ENCODE results near the gene DNAJB8. TPM values are rescaled to one million over a fixed set of nuclear protein-coding genes. Genes with fewer than 3 reads are reported as not detected.

The DNAJB8 gene
- total and polyA plus RNA-seq, 12 donors, result not detected

- Histone ChIP-seq H3K4me3 (no peak overlapping the region), H3K4me1 (no peaks in the 10 kb centered on the region), H3K27ac (no peak overlapping the region), H3K36me3 (no peaks in the 10 kb centered on the region), H3K9me3 (no peaks in the 10 kb centered on the region), H3K27me3 (peaks cover 0 to 17% (median 5%) of the 10 kb centered on the region in 7 donors)
- DNase-seq, result no peak
- no peak for ATAC-seq
- TF ChIP-seq, protein P1, sequence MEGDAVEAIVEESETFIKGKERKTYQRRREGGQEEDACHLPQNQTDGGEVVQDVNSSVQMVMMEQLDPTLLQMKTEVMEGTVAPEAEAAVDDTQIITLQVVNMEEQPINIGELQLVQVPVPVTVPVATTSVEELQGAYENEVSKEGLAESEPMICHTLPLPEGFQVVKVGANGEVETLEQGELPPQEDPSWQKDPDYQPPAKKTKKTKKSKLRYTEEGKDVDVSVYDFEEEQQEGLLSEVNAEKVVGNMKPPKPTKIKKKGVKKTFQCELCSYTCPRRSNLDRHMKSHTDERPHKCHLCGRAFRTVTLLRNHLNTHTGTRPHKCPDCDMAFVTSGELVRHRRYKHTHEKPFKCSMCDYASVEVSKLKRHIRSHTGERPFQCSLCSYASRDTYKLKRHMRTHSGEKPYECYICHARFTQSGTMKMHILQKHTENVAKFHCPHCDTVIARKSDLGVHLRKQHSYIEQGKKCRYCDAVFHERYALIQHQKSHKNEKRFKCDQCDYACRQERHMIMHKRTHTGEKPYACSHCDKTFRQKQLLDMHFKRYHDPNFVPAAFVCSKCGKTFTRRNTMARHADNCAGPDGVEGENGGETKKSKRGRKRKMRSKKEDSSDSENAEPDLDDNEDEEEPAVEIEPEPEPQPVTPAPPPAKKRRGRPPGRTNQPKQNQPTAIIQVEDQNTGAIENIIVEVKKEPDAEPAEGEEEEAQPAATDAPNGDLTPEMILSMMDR (IDR thresholded peaks at IDR 0.05), result no peak
- WGBS, 2 donors, result 79 to 83% methylated on average over 12 of the region's 12 CpGs
- intact Hi-C loops (cut with DNase I), result no loop called here
Observed at GRCh38 chr3:128461731-128462130, 5.0 kb downstream of the DNAJB8 start.

DNA sequence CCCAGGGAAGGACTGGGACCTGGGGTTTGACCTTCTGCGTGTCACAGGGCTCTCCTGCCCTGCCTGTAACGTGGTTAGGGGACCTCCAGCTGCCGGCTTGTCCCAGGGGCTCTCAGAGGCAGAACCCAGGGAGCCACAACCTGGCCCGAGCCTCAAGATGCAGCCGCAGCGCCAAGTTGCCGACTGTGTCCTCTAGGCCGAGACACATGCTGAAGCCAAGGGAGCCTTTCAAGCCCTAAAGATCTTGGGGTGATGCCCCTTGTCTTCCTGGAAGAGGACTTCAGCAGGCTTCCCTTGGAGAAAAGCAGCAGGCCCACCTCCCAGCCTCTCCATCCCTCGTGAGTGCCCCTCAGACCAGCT lies 7.2 kb downstream of the DNAJB8 start:
- DNase-seq (no peak), ATAC-seq (no peak)
- TF ChIP-seq, protein P1 (IDR thresholded peaks at IDR 0.05), result no peak
- H3K9me3 ChIP-seq, result no peaks in the 10 kb centered on the region
- WGBS, 2 donors, result 89 to 90% methylated on average over 9 of the region's 9 CpGs
- no peak overlapping the region for H3K4me3 ChIP-seq
- H3K36me3 ChIP-seq, result no peaks in the 10 kb centered on the region
- intact Hi-C loops (cut with DNase I), result no loop called here
- no peaks in the 10 kb centered on the region for H3K4me1 ChIP-seq
- H3K27ac ChIP-seq, result no peak overlapping the region
- peaks cover 0 to 33% (median 21%) of the 10 kb centered on the region in 7 donors for H3K27me3 ChIP-seq

DNA sequence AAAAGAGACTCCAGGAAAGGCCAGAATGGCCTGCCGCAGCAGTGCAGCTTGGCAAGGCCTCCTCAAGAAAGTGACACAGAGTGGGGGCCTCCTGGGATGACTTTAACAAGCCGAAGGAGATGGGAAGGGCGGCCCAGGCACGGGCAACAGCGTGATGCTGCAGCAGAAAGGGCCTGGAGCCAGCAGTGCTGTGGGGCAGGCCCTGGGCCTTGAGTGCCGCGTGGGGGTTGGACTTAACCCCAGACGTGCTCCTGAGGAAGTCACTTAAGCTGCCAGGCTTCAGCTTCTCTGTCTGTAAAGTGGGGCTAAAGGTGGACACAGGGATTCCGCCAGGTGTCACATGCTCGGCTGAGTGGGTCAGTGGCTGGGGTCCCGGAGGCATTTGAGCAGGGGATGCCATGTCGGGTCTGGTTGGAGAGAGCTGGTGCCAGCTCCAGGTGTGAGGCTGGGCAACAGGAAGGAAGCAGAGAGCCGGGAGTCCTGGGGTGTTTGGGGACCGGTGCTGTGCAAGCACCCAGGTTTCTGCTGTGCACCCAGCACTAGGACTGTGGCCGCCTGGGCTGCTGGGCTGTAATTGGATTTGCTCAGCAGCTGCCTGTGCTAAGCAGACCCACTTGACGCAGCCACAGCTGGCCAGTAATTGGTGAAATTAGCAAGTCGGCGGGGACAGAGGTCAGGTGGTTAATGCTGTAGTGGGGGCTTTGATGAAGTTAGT lies 7.8 kb downstream of the DNAJB8 start:
- H3K4me3 ChIP-seq, result no peak overlapping the region
- H3K36me3 ChIP-seq, result no peaks in the 10 kb centered on the region
- no peaks in the 10 kb centered on the region for H3K4me1 ChIP-seq
- ATAC-seq (no peak), DNase-seq (no peak)
- WGBS, 2 donors, result 77 to 79% methylated on average over 18 of the region's 18 CpGs
- peaks cover 0 to 38% (median 26%) of the 10 kb centered on the region in 7 donors for H3K27me3 ChIP-seq
- intact Hi-C loops (cut with DNase I), result no loop called here
- H3K27ac ChIP-seq, result no peak overlapping the region
- TF ChIP-seq, protein P1 (IDR thresholded peaks at IDR 0.05), result no peak
- H3K9me3 ChIP-seq, result no peaks in the 10 kb centered on the region

- DNase-seq, result no peak
- ATAC-seq, result no peak
- intact Hi-C loops (cut with DNase I), result no loop called here
- Histone ChIP-seq H3K4me3 (no peak overlapping the region), H3K27me3 (peaks cover 7 to 48% (median 26%) of the 10 kb centered on the region in 7 donors), H3K27ac (no peak overlapping the region), H3K36me3 (no peaks in the 10 kb centered on the region), H3K9me3 (no peaks in the 10 kb centered on the region), H3K4me1 (no peaks in the 10 kb centered on the region)
- WGBS, 2 donors, result 84 to 85% methylated on average over 12 of the region's 12 CpGs
- TF ChIP-seq, protein P1 (IDR thresholded peaks at IDR 0.05), result no peak
Observed at GRCh38 chr3:128457937-128458336, 8.8 kb downstream of the DNAJB8 start.
